Measurements from ENCODE around the gene CCDC171.

- no peak for TF ChIP-seq EGR1 (IDR thresholded peaks at IDR 0.05)
- TF ChIP-seq CEBPB (IDR thresholded peaks at IDR 0.05), result no peak
- TF ChIP-seq YY1 (IDR thresholded peaks at IDR 0.05; ENCODE audit: low read depth), result no peak
- no peak for TF ChIP-seq TAF1 (IDR thresholded peaks at IDR 0.05; ENCODE audit: low read depth)
- no peak for TF ChIP-seq RAD21 (IDR thresholded peaks at IDR 0.05; ENCODE audit: low read depth)
- TF ChIP-seq TEAD4 (IDR thresholded peaks at IDR 0.05), result no peak
- no peak for TF ChIP-seq ZBTB7A (IDR thresholded peaks at IDR 0.05; ENCODE audit: low read depth)
- TF ChIP-seq, protein P1, sequence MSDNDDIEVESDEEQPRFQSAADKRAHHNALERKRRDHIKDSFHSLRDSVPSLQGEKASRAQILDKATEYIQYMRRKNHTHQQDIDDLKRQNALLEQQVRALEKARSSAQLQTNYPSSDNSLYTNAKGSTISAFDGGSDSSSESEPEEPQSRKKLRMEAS (IDR thresholded peaks at IDR 0.05), result no peak
- no peak for TF ChIP-seq CREB1 (IDR thresholded peaks at IDR 0.05; ENCODE audit: low read depth)
- TF ChIP-seq EP300 (IDR thresholded peaks at IDR 0.05; ENCODE audit: borderline replicate concordance), result no peak
- TF ChIP-seq, protein P2, sequence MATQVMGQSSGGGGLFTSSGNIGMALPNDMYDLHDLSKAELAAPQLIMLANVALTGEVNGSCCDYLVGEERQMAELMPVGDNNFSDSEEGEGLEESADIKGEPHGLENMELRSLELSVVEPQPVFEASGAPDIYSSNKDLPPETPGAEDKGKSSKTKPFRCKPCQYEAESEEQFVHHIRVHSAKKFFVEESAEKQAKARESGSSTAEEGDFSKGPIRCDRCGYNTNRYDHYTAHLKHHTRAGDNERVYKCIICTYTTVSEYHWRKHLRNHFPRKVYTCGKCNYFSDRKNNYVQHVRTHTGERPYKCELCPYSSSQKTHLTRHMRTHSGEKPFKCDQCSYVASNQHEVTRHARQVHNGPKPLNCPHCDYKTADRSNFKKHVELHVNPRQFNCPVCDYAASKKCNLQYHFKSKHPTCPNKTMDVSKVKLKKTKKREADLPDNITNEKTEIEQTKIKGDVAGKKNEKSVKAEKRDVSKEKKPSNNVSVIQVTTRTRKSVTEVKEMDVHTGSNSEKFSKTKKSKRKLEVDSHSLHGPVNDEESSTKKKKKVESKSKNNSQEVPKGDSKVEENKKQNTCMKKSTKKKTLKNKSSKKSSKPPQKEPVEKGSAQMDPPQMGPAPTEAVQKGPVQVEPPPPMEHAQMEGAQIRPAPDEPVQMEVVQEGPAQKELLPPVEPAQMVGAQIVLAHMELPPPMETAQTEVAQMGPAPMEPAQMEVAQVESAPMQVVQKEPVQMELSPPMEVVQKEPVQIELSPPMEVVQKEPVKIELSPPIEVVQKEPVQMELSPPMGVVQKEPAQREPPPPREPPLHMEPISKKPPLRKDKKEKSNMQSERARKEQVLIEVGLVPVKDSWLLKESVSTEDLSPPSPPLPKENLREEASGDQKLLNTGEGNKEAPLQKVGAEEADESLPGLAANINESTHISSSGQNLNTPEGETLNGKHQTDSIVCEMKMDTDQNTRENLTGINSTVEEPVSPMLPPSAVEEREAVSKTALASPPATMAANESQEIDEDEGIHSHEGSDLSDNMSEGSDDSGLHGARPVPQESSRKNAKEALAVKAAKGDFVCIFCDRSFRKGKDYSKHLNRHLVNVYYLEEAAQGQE (IDR thresholded peaks at IDR 0.05; ENCODE audit: low read depth), result no peak
- TF ChIP-seq, protein P3, sequence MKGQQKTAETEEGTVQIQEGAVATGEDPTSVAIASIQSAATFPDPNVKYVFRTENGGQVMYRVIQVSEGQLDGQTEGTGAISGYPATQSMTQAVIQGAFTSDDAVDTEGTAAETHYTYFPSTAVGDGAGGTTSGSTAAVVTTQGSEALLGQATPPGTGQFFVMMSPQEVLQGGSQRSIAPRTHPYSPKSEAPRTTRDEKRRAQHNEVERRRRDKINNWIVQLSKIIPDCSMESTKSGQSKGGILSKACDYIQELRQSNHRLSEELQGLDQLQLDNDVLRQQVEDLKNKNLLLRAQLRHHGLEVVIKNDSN (IDR thresholded peaks at IDR 0.05), result no peak
- TF ChIP-seq TCF12 (IDR thresholded peaks at IDR 0.05; ENCODE audit: low read depth), result no peak
- TF ChIP-seq NFIC (IDR thresholded peaks at IDR 0.05), result no peak
Observed at GRCh38 chr9:15977438-15977837, 424.6 kb downstream of the CCDC171 start.
